PFSK-1 (cell line): ENCODE measurements around the gene APLN.

Experiments
- POLR2AphosphoS5 ChIP-seq: IDR thresholded peaks from 2 replicates; pipeline ENCODE4 v1.6.1; 2012; ENCODE audit warnings: low read depth, mild to moderate bottlenecking, control low read depth, low read length, moderate library complexity
- REST ChIP-seq, 2 experiments: IDR thresholded peaks; 2 replicates each; pipeline versions ENCODE4 v1.6.1 to v1.8.0; 2011 to 2012; ENCODE audit warnings: low read depth in 2 of 2, low read length in 2 of 2, control low read depth in 1 of 2, inconsistent platforms in 1 of 2, mild to moderate bottlenecking in 1 of 2, moderate library complexity in 1 of 2; ENCODE audit not compliant: insufficient read depth in 1 of 2
- TAF1 ChIP-seq: IDR thresholded peaks from 2 replicates; pipeline ENCODE4 v1.6.1; 2012; ENCODE audit warnings: low read length, control low read depth, borderline replicate concordance; ENCODE audit not compliant: insufficient read depth

GRCh38 chrX:129667412-129667811 lies 12.7 kb upstream of the APLN start:
- TF ChIP-seq POLR2AphosphoS5: no peak
- TF ChIP-seq REST (IDR thresholded peaks at IDR 0.05; ENCODE audit: insufficient read depth in 1 of 2, low read depth in 2 of 2, low read length in 2 of 2): no peak
- TF ChIP-seq TAF1: no peak
